ENCODE data around the gene BABAM2.

GRCh38 chr2:28232295-28232694 lies 341.8 kb downstream of the BABAM2 start:
- TF ChIP-seq EZH2phosphoT487 (IDR thresholded peaks at IDR 0.05; ENCODE audit: insufficient read depth, low read depth) (no peak), EZH2 (IDR thresholded peaks at IDR 0.05; ENCODE audit: insufficient read depth, poor library complexity, severe bottlenecking) (no peak)
